Measurements from ENCODE around the gene TMEM207.

Gene TMEM207

DNA sequence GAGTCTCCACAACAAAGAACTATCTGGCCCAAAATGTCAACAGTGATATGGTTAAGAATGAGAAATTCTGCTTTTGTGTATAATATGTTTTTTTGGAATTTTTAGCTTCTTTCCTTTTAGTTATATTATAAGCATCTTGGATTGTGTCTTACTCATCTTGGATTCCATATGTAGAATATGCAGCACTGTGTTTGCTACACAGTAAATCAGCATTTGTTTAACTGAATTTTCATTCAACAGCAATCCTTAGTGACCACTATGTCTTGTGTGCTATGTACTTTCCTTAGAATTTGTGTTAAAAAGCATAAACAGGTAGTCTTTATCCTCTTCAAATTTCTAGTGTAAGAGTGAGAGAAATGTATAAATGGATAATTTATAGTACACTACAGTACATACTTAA lies 18.2 kb upstream of the TMEM207 start:
- TF ChIP-seq POLR2A (IDR thresholded peaks at IDR 0.05; ENCODE audit: low read length) (no peak), GATA1 (IDR thresholded peaks at IDR 0.05; ENCODE audit: low read depth, low read length) (no peak)
- DNase-seq = no peak

DNA sequence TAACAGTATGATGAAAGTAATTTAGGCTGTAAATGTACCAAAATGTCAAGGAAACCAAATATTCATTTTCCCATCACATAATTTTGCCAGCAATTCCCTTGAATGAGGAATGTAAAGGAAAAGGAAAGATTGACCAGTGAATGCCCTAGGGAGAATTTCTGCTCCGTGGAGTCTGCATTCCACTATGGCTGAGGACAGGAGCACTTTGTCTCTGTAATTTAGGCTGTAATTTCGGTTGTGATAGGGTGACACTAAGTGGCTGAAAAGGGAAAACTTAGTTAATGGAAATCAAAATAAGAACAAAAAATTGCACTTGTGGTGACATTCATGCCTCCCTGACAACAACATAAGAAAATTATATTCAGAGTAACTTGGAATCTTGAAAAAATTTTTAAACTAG lies 8.3 kb upstream of the TMEM207 start:
- DNase-seq = no peak
- TF ChIP-seq POLR2A (IDR thresholded peaks at IDR 0.05; ENCODE audit: low read length) = no peak
- no peak for TF ChIP-seq GATA1 (IDR thresholded peaks at IDR 0.05; ENCODE audit: low read depth, low read length)

DNA sequence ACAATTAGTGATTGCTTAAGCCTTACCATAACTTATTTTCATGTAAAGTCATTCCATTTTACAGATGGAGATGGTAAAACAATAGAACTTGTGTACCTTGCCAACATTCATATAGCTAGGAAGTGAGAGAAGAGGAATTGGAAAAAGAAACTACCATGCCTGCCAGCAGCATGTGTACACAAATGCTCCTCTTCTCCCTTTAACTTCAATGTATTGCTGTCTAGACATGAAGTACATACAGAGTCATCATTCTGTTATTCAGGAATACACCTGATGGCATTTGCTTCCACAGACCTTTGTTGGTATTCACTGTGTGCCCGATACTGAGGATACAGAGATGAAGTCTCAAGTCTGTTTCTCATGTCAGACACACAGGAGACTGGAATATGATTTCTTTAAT lies 7.1 kb upstream of the TMEM207 start:
- TF ChIP-seq POLR2A (IDR thresholded peaks at IDR 0.05; ENCODE audit: low read length) = no peak
- no peak for TF ChIP-seq GATA1 (IDR thresholded peaks at IDR 0.05; ENCODE audit: low read depth, low read length)
- DNase-seq = no peak

DNA sequence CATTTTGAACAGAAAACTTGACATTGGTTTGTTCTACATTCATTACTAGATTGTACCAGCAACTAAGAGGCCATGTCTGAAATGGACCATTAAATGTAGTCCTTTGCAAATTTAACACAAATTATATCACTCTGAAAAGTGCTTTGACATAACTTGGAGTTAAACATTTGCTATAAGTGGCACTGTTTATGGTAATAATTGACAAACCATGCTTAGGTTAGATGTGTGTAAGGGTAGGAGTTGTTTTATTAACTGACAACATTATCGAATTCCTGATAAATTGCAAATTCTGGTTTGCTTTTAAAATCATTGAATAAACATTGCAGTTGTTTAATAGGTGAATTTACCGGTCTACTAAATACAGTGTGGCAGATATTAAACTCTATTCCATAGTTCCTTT lies 6.1 kb upstream of the TMEM207 start:
- no peak for DNase-seq
- TF ChIP-seq GATA1 (IDR thresholded peaks at IDR 0.05; ENCODE audit: low read depth, low read length) (no peak), POLR2A (IDR thresholded peaks at IDR 0.05; ENCODE audit: low read length) (no peak)

DNA sequence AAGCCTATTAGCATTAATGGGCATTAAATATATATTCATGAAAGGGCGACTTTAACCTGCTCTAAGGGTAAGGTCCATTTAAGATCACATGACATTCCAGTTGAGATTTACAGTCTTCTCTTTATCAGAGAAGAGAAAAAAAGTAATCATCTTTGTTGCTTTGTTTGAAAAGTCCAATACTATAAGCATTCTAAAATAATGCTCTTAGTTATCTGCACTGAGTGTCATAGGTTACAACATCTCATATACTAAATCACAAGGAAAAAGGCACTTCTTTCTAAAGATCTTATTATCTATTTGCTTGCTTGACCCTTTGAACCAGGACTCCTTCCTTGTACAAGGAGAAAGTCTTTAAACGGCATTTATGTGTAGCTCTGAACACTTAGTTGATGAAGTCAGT lies 1.4 kb downstream of the TMEM207 start:
- TF ChIP-seq POLR2A (IDR thresholded peaks at IDR 0.05; ENCODE audit: low read length) (no peak), GATA1 (IDR thresholded peaks at IDR 0.05; ENCODE audit: low read depth, low read length) (no peak)
- DNase-seq = no peak

DNA sequence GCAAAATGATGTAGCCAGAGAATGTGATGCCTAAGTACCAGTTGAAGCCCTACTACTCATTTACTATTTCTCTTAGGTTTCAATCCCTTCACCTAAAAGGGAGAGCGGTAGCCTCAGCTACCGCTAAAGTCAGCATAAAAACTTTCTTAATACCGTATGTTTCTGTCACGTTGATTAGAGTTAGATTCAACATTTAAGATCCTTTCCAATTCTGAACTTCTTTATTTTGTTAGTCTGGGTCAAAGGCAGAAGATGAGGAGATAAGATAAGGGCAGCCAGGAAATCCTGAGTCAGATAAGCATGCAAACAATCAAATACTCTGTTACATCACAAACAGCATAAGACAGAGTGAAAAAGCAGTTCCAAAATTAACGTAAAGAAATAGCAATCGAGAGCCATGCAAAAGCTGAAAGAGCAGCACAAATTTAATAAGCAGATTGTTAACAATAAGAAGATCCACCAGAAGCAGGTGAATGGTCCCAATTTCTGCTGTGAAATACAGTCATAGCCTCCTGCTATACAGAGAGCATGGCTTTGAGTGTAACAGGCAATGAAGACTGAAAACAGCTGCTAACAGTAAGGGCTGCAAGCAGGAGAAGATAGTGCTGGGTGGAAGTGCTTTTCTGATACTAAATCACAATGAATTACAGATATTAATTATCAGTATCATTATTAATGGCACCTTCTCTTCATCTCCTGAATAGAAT lies 3.0 kb downstream of the TMEM207 start:
- no peak for DNase-seq
- no peak for TF ChIP-seq GATA1 (IDR thresholded peaks at IDR 0.05; ENCODE audit: low read depth, low read length)
- no peak for TF ChIP-seq POLR2A (IDR thresholded peaks at IDR 0.05; ENCODE audit: low read length)

DNA sequence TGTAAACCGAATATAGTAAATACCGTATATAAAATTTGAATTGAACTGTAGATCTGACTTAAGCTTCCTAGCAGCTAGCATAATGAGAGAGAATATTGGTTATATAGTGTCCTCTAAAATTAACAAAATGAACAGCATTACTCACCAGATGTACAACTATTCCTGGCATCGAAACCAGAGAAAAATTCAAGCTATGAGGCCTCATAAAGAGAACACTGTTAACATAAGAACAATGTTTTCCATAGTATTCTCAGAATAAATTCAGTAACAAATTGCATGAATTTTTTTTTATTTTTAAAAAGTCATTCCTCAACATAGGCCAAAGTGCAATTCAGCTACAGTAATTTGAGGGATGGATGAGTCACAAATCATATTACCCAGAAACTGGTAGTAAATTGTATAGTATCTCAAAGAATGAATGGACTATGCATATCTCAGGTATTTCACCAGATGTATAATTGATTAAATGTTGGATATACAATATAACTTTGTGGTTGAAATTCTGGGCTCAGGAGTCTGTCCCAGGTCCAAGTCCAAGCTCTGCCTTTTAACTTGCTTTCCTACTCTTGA lies 5.0 kb downstream of the TMEM207 start:
- DNase-seq = no peak
- TF ChIP-seq POLR2A (IDR thresholded peaks at IDR 0.05; ENCODE audit: low read length) (no peak), GATA1 (IDR thresholded peaks at IDR 0.05; ENCODE audit: low read depth, low read length) (no peak)

DNA sequence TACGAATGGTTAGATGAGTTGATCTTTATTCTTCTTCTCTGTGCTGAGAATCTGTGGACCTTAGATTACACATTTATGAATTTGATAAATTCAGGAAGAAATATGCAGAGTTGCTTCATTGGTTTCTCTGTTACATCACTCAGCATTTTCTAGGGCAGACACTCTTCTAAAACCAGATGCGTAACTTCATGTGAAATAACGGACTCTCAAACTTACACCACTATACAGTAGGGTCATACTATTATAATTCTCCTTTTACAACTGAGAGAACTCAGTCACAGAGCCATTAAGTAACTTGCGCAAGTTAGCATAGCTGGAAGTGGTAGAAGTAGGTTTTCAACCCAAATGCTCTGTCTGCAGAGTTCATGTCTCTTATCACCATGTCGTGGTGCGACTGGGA lies 5.7 kb downstream of the TMEM207 start:
- no peak for TF ChIP-seq GATA1 (IDR thresholded peaks at IDR 0.05; ENCODE audit: low read depth, low read length)
- no peak for TF ChIP-seq POLR2A (IDR thresholded peaks at IDR 0.05; ENCODE audit: low read length)
- no peak for DNase-seq

DNA sequence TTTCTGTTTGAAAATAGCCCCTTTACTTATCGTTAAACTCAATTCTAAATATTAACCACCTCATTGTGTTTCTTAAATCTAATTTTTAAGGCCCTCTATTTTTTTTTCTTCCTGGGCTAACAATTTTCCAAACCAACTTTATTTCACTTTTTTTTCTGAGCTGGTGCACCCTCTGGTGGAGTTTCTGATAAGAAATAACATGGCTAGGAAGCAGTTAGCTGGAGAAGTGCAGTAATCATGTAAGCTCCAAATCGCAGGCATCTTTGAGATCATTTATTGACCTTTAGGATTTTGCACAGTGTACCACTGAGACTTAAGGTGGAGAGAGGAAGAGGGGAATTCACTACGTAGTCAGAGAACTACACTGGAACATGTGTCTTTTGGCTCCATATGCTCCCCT lies 6.4 kb downstream of the TMEM207 start:
- no peak for DNase-seq
- TF ChIP-seq POLR2A (IDR thresholded peaks at IDR 0.05; ENCODE audit: low read length) = no peak
- TF ChIP-seq GATA1 (IDR thresholded peaks at IDR 0.05; ENCODE audit: low read depth, low read length) = no peak

DNA sequence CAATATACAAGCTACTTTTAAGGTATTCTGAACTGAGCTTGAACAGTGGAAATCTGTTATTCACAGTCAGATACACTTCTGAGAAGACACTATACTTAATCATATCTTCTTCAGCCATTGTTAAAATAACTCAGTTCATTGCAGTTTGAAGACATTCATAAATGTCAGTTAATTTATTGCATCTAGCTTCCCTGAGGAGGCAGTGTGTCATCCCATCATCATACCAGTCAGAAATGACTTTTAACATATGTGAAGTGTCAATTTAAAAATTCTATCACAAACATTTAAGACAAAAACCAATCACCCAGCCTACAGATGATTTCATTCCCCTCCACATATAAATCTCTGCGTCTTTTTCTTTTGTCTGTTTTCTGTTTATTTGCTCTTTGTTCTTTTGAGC lies 7.5 kb downstream of the TMEM207 start:
- no peak for DNase-seq
- TF ChIP-seq GATA1 (IDR thresholded peaks at IDR 0.05; ENCODE audit: low read depth, low read length) (no peak), POLR2A (IDR thresholded peaks at IDR 0.05; ENCODE audit: low read length) (no peak)

DNA sequence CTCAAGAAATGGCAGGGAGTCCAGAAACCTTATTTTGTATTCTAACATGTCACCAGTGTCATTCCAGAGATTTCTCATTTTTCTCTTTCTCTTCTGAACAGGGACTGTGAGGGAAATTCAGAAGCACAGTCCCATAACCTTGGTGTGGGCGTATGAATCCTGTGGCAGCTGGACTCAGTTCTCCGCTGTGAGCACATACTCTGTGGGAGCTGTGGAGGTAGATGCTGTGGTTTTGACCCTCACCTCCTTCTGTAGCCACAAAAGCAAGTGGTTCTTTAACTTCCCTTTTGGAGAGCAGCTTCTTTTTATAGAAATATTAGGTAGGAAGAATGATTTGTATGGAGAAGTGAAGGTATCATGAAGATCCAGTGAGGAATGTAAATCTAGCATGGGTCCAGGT lies 13.4 kb downstream of the TMEM207 start:
- DNase-seq = no peak
- no peak for TF ChIP-seq GATA1 (IDR thresholded peaks at IDR 0.05; ENCODE audit: low read depth, low read length)
- no peak for TF ChIP-seq POLR2A (IDR thresholded peaks at IDR 0.05; ENCODE audit: low read length)

DNA sequence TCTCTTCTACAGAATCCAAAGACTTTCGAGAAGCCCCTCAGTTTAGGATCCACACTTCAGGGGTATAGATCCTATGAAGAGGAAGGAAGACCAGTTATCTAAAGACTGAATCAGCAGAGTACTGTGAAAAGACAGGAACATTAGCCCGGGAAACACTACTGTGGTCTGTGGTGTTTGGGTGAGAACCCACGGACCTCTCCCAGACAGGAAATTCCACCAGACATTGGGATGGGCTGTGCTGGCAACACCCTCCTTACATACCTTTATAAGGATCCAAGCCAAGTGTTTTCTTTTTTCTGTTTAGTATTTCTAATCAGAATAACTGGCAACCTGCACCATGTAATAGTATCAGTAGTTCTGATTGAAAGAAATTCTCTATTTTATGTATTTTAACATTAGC lies 14.1 kb downstream of the TMEM207 start:
- DNase-seq = no peak

DNA sequence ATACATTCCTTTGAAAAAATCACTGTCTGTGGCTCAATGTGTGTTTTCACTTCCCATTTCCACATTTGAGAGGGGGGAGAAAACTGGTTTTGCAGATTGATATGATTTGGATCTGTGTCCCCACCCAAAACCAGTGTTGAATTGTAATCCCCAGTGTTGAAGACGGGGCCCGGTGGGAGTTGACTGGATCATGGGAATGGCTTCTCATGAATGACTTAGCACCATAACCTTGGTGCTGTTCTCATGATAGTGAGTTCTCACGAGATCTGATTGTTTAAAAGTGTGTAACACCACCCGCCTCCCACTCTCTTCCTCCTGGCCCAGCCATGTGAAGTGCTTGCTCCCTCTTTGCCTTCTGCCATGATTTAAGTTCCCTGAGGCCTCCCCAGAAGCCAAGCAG lies 16.1 kb downstream of the TMEM207 start:
- DNase-seq = no peak
- no peak for TF ChIP-seq POLR2A (IDR thresholded peaks at IDR 0.05; ENCODE audit: low read length)
- no peak for TF ChIP-seq GATA1 (IDR thresholded peaks at IDR 0.05; ENCODE audit: low read depth, low read length)

More for the DNA sequence above, 14.1 kb downstream of the TMEM207 start:
- TF ChIP-seq GATA1 (IDR thresholded peaks at IDR 0.05; ENCODE audit: low read depth, low read length) (no peak), POLR2A (IDR thresholded peaks at IDR 0.05; ENCODE audit: low read length) (no peak)

DNA sequence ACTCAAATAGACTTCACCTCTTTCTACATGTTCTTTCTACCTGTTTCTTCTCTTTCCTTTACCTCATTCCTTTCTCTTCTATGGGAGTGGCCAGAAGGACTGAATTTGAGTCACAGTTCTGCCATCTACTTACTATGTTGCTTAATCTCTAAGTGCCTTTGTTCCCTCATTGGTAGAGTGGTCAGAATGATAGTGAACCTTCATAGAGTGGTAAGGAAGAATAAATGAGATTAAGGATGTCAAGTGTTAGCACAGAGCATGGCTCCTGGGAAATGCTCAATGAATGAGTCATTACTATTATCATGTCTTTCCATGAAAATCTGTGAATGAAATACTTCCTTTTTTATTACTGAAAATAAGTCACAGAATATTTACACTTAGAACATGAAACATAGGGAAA lies 17.5 kb downstream of the TMEM207 start:
- DNase-seq = no peak
- TF ChIP-seq POLR2A (IDR thresholded peaks at IDR 0.05; ENCODE audit: low read length) (no peak), GATA1 (IDR thresholded peaks at IDR 0.05; ENCODE audit: low read depth, low read length) (no peak)

DNA sequence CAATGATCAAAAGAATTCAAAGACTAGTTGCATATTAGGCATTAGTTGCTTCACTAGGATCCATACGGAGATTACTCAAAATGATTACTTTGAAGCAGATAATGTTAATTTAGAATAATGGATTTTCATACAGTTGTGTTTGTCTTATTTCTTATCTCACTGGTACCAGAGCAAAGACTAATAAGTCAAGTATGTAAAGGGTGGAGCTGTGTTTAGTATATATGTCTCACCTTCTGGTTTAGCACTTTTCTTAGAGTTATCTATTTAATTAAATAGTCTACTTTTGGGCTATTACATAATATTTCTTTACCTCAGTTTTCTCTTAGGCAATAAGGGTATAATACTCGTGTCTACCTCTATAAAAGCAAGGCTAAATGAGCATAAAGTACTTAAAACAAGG lies 18.8 kb downstream of the TMEM207 start:
- TF ChIP-seq POLR2A (IDR thresholded peaks at IDR 0.05; ENCODE audit: low read length) (no peak), GATA1 (IDR thresholded peaks at IDR 0.05; ENCODE audit: low read depth, low read length) (no peak)
- no peak for DNase-seq

Measured in erythroblast (primary cell).